22Rv1 (cell line): ENCODE results near the gene KIAA0513.

Source experiments
- ZFX ChIP-seq: fragments of 450-650 bp; IDR thresholded peaks from 2 replicates; pipeline ENCODE4 v1.6.1; 2017; ENCODE audit warnings: antibody characterized with exemption, borderline replicate concordance
- TF ChIP-seq, protein P1 (sequence below): fragments of 450-650 bp; IDR thresholded peaks from 2 replicates; pipeline ENCODE4 v1.5.1; 2017; ENCODE audit warnings: mild to moderate bottlenecking

DNA sequence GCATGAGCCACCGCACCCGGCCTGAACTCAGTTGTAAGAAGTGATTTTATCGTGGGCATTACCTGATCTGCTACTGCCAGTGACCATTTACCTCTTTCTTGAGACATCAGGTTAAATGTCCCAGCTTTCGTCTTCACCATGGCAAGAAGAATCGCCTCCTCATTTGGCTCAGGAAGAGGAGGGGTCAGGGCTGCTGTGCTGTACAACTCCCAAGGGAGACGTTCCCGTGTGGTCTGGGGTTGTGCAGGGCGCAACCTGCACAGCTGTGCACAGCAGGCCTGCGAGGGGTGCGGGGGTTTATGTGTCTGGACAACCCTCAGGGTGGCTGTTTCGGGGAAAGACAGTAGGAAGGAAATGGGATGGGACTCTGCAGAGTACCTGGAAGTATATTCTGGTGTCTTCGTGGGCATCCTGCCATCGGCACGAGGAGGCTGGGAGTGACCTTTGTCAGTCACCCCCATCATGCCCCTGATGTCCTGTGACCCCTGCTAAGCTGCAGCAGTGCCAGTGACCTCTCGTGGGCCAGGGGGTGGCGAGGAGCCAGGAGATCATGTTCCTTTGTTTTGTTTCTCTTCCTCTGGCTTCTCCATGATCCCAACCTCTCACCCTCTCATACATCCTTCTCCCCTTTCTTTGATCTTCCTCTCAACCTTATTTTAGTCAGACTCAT lies 57.4 kb downstream of the KIAA0513 start:
- no peak for TF ChIP-seq ZFX
- TF ChIP-seq, protein P1, sequence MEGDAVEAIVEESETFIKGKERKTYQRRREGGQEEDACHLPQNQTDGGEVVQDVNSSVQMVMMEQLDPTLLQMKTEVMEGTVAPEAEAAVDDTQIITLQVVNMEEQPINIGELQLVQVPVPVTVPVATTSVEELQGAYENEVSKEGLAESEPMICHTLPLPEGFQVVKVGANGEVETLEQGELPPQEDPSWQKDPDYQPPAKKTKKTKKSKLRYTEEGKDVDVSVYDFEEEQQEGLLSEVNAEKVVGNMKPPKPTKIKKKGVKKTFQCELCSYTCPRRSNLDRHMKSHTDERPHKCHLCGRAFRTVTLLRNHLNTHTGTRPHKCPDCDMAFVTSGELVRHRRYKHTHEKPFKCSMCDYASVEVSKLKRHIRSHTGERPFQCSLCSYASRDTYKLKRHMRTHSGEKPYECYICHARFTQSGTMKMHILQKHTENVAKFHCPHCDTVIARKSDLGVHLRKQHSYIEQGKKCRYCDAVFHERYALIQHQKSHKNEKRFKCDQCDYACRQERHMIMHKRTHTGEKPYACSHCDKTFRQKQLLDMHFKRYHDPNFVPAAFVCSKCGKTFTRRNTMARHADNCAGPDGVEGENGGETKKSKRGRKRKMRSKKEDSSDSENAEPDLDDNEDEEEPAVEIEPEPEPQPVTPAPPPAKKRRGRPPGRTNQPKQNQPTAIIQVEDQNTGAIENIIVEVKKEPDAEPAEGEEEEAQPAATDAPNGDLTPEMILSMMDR, result no peak
